Uterus (tissue), 4 donors: ENCODE results near the gene HYI. TPM values are rescaled to one million over a fixed set of nuclear protein-coding genes. Genes with fewer than 3 reads are reported as not detected.

ENCODE experiments used
- DNase-seq, 2 donors: peaks; one replicate each; pipeline ENCODE4 v3.0.0-alpha.2; 2019 to 2020
- H3K27ac ChIP-seq, 2 donors: fragments of 200-600 bp; sonication (generic); 1 replicate in 1 of 2; 2 replicates in 1 of 2; pipeline ENCODE4 v1.5.1; 2016 to 2018
- H3K27me3 ChIP-seq, 2 donors: fragments of 200-600 bp; sonication (generic); one replicate each; pipeline ENCODE4 v1.5.1; 2018 to 2019; ENCODE audit warnings: control low read depth in 1 of 2
- H3K36me3 ChIP-seq, 2 donors: fragments of 200-600 bp; sonication (generic); one replicate each; pipeline ENCODE4 v1.5.1; 2019; ENCODE audit warnings: control low read depth in 1 of 2
- H3K4me1 ChIP-seq, 2 donors: fragments of 200-600 bp; sonication (generic); one replicate each; pipeline ENCODE4 v1.5.1; 2018 to 2019; ENCODE audit warnings: control low read depth in 1 of 2
- H3K4me3 ChIP-seq, 2 donors: fragments of 200-600 bp; sonication (generic); 1 replicate in 1 of 2; 2 replicates in 1 of 2; pipeline ENCODE4 v1.5.1; 2018 to 2019; ENCODE audit warnings: mild to moderate bottlenecking in 1 of 2
- H3K9me3 ChIP-seq, 2 donors: fragments of 200-600 bp; sonication (generic); one replicate each; pipeline ENCODE4 v1.5.1; 2019; ENCODE audit warnings: control low read depth in 1 of 2
- CTCF ChIP-seq, 4 experiments: fragments of 200-600 bp in 2 of 4; fragments of 450-650 bp in 2 of 4; sonication (generic) in 2 of 4; IDR thresholded peaks; one replicate each; pipeline ENCODE4 v1.5.1; 2016 to 2019; ENCODE audit warnings: antibody characterized with exemption in 4 of 4, mild to moderate bottlenecking in 2 of 4, moderate library complexity in 1 of 4
- POLR2A ChIP-seq, 2 donors: fragments of 450-650 bp; IDR thresholded peaks; one replicate each; pipeline ENCODE4 v1.6.1; 2016; ENCODE audit warnings: antibody characterized with exemption in 2 of 2, mild to moderate bottlenecking in 1 of 2, moderate library complexity in 1 of 2
- intact Hi-C: fragments of 100-400 bp; cut with DNase I; formaldehyde crosslinking; loops from one replicate; pipeline ENCODE4 v1.15.1; 2023; ENCODE audit warnings: low total_unique reads
- total RNA-seq, 4 donors: library from RNA; depleted of rRNA in 3 of 4; stranded (reverse); fragments of >200 nt in 3 of 4; gene quantifications; one replicate each; pipeline versions ENCODE4 v1.1.0 to v1.2.4, GENCODE V29; 2014 to 2023
- donor health status: DM: yes; HTN: yes; CAD: no.

The HYI gene
- total RNA-seq, 4 donors from 2014 or later = 34.8 to 84.7 (median 70.5) TPM

DNA sequence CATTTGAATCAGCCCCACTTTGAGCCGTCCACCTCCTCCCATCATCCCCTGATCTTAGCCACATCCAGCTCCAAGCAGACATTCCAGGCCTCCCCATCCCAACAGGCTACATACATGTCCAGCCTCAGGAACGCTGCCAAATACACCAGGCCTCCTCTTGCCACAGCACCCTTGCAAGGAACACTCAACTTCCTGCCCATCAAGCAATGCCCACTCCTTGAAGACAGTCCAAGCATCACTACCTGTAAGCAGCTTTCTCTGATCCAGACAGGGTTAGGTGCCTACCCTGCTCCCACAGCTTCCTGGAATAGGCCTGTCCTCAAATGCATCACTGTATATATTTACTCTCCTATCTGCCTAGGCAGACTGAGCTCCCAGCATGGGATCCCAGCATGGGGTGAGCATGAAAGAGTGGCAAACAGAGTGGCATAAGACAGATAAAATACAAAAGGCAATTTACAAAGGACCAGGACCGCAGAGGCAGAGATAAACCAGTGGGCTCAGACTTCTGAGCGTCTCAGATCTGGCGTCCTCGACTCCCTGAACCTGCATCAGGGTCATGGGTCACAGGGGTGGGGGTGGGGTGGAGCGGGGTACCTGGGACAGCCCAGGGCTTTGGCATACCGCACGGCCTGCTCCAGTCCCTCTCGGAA, 816 bp downstream of the HYI start:
- intact Hi-C loops = no loop called here
- Histone ChIP-seq H3K4me3 (peak overlapping the region; percentile 56 to 66), H3K27ac (peak overlapping the region; percentile 93 to 97), H3K9me3 (no peaks in the 10 kb centered on the region), H3K4me1 (no peaks in the 10 kb centered on the region), H3K36me3 (no peaks in the 10 kb centered on the region), H3K27me3 (no peaks in the 10 kb centered on the region)
- DNase-seq = peak; percentile 45 to 60
- no peak for TF ChIP-seq CTCF (IDR thresholded peaks at IDR 0.05)
- TF ChIP-seq POLR2A (IDR thresholded peaks at IDR 0.05) = no peak

DNA sequence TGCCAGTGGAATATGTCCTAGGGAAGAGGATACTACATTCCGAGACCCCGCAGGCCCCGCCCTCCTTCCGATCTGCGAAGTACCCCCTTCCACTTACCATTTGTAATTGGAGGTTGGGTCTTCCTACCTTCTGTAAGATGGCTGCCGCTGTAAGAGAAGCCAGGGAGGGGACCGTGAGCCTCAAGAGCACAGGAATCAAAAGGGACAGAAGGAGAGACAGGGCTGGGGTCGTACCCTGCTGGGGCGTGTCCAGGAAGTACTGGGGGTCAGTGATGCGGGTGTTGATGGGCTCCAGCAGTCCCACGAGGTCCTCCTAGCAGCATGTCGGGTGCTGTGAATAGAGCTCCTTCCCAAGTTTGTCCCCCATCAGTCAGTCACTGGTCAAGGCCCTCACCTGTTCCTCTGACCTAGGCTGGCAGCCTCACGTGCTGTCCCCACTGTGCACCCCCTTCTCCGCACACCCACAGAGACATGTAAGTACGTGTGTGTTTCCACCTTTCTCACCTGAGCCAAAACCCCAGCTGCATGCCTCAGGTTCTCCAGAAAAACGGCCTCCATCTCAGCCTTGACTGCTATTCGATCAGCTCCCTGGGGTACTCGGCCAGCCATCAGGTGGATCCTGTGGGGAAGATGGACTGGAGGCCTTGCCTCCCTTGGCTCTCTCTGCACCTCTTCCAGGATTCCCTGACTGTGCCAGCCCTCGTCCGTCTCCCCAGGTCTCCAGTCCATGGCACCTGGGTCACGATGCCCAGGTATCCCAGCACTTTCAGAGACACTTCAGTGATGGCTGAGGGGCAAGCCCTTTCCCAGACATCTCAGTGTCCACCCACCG, 1.8 kb downstream of the HYI start:
- H3K27ac ChIP-seq = peak overlapping the region in 1 of 2 donors; percentile 97
- no peak overlapping the region for H3K4me3 ChIP-seq
- no peak for DNase-seq
- H3K27me3 ChIP-seq = no peaks in the 10 kb centered on the region
- TF ChIP-seq CTCF (IDR thresholded peaks at IDR 0.05) = no peak
- no peak for TF ChIP-seq POLR2A (IDR thresholded peaks at IDR 0.05)
- H3K36me3 ChIP-seq = no peaks in the 10 kb centered on the region
- H3K9me3 ChIP-seq = no peaks in the 10 kb centered on the region
- intact Hi-C loops = no loop called here
- no peaks in the 10 kb centered on the region for H3K4me1 ChIP-seq

DNA sequence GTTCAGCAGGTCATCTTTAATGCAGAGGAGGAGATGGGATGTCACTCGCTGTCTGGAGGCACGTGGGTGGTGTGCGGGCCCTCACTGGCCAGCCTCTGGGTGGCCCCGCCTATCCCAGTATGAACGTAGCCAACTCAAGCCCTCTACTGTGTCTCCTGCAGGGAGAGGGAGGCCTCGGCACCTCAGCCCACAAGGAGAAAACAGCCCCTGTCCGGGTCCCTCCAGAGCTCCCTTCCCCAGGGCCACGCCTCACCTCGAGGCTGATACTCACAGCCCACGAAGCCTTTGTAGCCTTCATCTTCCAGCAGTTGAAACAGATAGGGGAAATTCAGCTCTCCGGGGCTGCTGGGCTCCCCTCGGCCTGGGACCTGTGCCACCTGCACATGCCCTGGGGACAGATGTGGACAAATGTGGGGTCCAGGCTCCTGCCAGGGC, 2.6 kb downstream of the HYI start:
- Histone ChIP-seq H3K36me3 (no peaks in the 10 kb centered on the region), H3K27me3 (no peaks in the 10 kb centered on the region), H3K27ac (no peak overlapping the region), H3K4me1 (no peaks in the 10 kb centered on the region), H3K9me3 (no peaks in the 10 kb centered on the region), H3K4me3 (no peak overlapping the region)
- peak in 1 of 2 donors; percentile 13 for DNase-seq
- no peak for TF ChIP-seq POLR2A (IDR thresholded peaks at IDR 0.05)
- no peak for TF ChIP-seq CTCF (IDR thresholded peaks at IDR 0.05)
- intact Hi-C loops = no loop called here

- Histone ChIP-seq H3K9me3 (no peaks in the 10 kb centered on the region), H3K36me3 (no peaks in the 10 kb centered on the region), H3K4me1 (no peaks in the 10 kb centered on the region), H3K27ac (no peak overlapping the region), H3K4me3 (no peak overlapping the region), H3K27me3 (no peaks in the 10 kb centered on the region)
- intact Hi-C loops = no loop called here
- peak in 1 of 2 donors; percentile 18 for DNase-seq
- TF ChIP-seq CTCF (IDR thresholded peaks at IDR 0.05) (no peak), POLR2A (IDR thresholded peaks at IDR 0.05) (no peak)
Observed at GRCh38 chr1:43450251-43450941, 3.3 kb downstream of the HYI start.

DNA sequence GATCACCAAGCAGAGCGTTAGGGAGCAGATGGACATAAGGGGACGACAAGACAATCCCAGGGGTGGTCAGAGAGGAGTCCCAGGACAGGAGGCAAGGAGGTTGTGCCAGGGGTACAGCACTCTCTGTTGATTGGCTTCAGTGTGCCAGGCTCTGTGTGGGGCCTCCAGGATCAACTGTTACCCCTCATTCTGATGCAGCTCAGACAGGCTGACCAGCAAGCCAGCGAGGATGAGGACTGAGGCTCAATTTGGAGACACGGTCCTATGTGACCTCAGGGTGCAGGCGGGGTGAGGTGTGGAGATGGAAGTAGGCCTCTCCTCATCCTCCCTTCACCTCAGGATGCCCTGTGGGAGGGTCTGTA, 4.0 kb downstream of the HYI start:
- peak in 1 of 2 donors; percentile 9 for DNase-seq
- H3K27me3 ChIP-seq = no peaks in the 10 kb centered on the region
- no peak overlapping the region for H3K4me3 ChIP-seq
- TF ChIP-seq CTCF (IDR thresholded peaks at IDR 0.05) (no peak), POLR2A (IDR thresholded peaks at IDR 0.05) (no peak)
- H3K4me1 ChIP-seq = no peaks in the 10 kb centered on the region
- intact Hi-C loops = no loop called here
- no peak overlapping the region for H3K27ac ChIP-seq
- no peaks in the 10 kb centered on the region for H3K36me3 ChIP-seq
- no peaks in the 10 kb centered on the region for H3K9me3 ChIP-seq
